ENCODE results near the gene CSNK2A1.

The CSNK2A1 gene

DNA sequence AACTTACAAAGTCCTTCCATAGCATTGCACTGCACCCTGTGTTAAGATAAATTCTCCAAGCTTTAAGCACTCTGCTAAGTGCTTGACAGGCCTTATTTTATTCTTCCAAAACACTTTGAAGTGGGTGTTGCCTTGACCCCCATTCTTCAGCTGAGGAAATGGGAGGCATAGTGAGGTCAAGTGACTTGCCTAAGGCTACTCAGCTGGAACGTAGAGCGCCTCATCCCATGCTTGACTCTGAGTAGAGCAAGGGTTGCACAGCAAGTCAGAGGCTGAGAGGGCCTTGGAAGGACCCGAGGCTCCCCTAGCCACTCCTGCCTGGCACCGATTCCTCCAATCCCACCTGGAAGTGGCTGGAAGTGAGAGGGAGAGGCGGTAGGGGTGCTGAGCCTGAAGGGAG is 19.6 kb upstream of the CSNK2A1 start:
- no peak for DNase-seq

DNA sequence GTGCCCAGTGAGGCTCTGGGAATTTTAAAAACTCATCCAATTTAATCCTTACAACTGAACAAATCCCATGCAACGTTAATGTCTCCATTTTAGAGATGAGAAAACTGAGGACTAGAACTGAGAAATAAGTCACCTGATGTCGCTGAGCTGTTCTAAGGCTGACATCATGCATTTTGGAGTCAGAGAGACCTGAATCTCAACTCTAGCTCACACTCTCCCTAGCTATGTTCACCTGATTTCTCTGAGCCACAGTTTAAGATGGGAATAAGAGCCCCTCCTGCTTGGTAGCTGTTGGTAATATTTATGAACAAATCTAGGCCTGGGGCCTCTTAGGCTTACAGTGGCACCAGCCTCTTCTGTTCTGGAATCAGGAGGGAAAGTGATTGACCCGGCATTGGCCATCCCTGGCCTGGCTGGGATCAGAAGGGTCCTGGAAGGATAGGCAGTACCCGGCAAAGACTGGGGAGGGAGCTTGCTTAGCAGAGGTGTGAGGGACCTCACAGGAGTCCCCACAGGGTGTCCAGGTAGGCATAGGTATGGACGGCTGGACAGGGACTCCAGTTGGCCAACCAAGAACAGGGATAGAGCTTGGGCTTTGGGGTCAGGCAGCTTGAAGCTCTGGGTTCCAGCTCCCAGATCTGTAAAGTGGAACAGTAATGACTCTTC is 18.8 kb upstream of the CSNK2A1 start:
- DNase-seq: no peak

DNA sequence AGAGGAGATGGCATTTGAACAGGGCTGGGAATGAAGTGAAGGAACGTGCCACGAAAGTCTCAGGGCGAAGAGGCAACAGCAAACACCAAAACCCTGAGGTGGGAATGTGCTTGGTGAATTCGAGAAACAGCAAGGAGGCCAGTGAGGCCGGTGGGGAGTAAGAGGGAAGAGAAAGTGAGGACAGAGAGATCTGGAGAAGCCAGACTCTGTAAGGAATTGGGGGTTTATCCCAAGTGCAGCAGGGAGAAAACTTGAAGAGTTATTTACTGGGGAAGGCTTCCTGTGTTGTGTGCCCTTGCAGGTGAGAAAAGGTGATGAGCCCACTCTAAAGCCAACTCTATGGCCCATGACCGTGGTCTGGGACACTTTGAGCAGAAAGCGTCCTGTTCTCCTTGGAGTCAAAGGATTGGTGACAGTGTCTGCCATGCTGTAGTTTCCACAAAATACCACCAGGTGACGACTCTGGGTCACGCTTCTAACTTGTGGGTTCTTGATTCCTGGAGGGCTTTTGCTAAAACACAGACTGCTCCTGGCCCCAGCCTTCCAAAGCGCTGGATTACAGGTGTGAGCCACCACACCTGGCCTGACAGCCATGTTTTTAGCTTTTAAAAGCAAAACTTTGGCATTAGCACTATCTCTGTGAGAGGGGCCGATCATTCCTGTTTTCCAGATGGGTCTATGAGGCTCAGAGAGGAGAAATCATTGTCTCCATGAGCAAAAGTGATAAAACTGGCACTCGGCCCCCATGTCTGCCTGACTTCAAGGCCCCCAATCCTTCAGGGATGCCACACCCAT is 18.0 kb upstream of the CSNK2A1 start:
- no peak for DNase-seq

DNA sequence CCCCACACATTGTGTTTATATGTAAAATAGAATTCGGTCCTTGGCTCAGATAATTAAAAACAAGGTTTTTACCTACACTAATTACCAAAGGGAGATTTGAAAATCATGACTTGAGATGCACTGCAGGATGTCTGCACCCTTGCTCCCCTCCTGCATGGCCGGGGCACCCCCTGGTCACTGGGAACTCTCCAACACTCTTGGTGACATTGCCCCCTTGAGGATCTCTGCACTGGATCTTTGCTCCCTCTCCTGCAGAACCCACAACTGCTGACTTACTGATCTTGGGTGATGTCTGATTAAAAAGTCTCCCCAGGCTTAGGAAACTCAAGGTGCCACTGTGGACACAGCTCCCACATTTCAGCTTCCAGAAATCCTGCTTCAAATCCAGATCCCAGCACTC is 17.1 kb upstream of the CSNK2A1 start:
- no peak for DNase-seq

DNA sequence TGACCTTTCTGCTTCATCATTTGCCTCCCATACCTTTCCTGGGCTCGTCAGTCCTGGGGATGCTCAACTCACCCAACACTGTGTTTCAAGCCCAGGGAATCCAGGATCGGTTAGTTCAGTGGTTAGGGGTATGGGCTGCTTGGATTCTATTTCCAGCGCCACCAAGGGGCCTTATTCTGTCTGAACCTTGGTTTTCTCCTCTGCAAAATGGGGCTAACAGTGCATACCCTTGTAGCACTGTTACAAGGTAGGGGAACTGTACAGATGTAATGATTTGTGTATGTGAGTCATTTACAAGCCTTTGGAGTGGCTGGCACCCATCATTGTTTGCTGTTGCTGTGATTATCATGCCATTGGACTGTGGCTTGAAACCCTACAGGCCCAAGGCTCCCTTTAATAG is 14.5 kb upstream of the CSNK2A1 start:
- DNase-seq: no peak

DNA sequence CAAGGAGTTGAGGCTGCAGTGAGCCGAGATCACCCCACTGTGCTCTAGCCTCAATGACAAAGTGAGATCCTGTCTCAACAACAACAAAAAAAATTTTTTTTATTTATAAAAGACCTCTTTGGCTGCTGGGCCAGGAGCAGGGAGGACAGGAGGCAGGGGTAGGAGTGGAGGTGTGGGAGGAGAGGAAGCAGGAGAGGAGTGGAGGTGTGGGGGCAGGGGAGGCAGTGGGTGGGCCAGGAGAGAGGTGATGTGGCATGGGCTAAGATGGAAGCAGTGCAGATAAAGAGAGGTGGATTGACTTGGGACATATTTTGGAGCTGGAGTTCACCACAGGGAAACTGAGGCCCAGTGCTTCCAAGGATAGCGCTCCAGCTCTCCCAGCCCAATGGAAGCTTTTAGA is 13.4 kb upstream of the CSNK2A1 start:
- no peak for DNase-seq

DNA sequence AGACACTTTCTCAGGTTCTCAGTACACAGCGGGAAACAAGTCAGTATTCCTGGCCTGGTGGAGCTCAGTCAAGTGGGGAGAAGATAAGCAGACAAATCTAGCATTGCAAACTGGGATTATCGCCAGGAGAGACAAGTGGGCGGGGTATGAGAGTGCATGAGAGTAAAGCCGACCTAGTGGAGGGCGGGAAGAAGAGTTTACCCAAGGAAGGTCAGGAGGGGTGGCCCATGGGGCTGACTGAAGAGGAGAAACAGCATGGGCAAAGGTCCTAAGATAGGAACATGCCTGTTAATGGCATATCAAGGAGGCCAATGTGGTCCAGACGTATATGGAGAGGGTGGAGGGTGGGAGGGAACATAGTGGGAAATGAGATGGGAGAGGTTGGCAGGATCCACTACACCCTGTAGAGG is 12.4 kb upstream of the CSNK2A1 start:
- DNase-seq: no peak

DNA sequence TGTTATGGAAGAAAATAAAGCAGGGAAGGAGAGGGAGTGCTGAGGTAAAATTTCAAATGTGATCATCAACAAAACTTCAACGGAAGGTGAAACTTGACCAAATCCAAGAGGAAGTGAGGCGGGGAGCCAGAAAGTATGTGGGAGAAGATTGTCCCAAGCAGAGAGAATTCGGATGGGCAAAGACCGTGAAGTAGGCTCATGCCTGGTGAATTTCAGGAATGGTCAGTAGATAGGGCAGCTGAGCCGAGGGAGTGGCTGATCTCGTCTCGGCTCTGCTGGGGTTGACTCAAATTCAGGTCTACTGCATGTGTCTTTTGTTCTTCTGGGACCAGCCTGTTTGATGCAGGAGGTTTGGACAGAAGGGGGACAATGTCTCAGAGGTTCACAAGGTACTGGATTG is 7.0 kb upstream of the CSNK2A1 start:
- DNase-seq: no peak

DNA sequence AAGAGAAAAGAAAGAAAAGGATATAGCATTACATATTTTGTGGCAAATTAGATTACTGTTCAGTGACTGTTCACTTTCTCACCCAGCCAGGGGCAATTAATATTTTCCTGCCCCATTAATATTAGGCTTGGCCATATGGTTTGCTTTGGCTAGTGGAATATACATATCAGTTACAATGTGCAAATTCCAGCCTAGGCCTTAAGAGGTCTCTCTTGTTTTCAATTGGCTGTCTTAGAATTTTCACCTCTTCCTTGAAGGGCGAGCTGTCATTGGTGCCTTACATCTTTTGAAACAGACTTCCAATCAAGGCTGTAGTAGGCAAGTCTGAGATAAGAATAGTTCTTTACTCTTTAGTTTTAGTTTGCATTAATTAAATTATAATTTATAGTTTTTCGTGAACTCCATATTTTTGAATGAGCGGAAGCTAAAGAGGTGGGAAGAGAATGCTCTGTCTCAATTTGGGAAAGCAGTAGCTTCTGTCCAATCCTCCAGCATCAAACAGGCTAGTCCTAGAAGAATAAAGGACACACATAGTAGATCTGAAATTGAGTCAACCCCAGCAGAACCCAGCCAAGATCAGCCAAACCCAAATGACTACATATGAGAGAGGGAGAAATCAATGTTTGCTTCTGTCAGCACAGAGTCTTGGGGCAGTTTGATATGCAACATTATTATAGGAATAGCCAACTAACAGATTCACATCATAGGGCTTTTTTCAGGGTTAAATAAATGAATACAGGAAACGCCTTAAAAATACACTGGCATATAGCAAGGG is 6.3 kb upstream of the CSNK2A1 start:
- no peak for DNase-seq

DNA sequence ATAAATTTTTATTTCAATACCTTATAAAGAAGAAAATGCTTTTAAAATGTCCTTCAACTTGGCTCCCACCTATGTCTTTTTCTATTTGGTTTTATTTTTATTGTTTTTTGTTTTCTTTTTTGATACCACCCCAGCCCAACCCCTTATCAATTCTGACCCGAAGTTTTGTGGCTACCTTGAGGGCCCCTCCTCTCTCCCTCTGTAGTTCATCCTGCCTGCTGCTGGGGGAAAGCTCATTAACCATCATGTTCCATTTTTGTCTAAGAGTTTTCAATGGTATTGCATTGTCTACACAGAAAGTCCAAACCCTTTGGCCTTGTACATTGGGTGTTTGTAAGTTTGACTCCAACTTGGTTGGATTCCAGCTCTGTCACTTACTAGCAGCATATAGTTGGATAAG is 5.3 kb upstream of the CSNK2A1 start:
- DNase-seq: no peak

DNA sequence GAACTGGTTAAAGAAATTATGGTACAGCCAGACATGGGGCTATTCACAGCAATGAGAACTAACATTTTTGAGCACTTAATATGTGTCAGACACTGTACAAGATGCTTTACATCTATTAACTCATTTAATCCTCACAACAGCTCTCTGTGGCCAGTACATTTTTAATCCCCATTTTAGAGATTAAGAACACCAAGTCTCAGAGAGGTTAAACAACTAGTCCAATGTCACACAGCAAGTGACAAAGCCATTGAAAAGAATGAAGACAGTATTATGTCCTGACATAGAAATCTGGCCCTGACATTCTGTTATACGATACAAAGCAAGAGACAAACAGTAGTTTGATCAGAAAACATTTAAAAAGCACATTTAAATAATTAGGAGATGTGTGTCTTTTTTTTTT is 3.8 kb upstream of the CSNK2A1 start:
- no peak for DNase-seq

DNA sequence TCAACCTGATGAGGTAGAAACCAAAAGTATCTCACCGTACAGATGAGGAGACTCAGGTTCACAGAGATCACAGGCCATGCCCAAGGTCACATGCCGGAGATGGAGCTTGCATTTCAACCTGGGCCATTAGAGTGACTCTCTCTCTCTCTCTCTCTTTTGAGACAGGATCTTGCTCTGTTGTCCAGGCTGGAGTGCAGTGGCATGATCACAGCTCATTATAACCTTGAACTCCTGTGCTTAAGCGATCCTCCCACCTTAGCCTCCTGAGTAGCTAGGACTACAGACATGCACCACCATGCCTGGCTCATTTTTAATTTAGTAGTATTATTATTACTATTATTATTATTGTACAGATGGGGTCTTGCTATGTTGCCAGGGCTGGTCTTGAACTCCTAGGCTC is 2.8 kb upstream of the CSNK2A1 start:
- DNase-seq: no peak

DNA sequence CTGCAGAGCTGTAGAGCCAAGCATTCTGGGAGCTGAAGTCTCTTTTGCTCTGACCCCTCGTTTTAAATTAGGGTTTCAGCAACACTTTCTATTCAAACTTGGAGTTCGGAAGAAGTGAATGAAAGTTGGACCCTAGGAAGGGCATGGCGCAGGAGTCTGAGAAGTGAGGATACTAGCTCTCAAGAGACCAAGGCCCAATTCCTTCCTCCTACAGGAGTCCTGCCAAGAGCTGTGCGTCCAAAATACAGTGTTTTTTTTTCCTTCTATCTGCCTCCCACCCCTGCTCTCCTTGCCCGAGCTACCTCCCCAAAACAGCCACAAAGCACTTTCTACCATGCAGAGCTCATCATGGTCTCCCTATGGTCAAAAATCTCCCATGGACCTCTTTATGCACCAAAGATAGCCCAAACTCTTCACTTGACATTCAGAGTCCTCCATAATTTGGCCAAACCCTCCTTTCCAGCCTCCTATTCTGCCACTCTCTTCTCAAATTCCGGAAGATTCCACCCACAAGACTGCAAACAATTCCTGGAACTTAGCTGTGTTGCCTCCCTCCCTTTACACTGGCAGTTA is 649 bp upstream of the CSNK2A1 start:
- DNase-seq: no peak

DNA sequence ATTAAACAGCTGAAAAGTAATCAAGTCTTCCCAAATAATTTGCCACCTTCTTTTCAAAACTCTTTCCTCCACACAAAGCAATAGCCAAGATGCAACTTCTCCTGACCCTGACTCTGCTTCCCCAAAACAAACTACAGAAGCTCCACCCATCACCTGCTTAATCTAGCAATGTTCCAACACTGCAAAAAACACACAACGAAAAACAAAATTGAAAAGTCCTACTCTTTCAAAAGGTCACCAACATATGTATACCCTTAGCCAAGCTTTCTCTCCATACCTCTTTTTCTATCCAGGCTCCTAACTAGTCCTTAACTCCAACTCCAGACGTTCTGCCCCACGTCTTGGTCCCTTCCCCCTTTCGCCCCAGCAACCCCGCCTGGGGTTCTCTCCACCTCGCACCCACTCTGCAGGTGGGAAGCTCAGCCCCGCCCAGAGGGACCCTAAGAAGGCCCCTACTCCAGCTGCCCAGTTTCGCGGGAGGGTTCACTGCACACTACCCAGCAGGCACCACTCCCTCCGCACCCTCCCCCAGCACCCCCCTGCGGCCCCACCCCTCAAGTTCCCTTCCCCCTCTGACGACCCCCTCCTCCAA is 717 bp downstream of the CSNK2A1 start:
- DNase-seq: no peak

DNA sequence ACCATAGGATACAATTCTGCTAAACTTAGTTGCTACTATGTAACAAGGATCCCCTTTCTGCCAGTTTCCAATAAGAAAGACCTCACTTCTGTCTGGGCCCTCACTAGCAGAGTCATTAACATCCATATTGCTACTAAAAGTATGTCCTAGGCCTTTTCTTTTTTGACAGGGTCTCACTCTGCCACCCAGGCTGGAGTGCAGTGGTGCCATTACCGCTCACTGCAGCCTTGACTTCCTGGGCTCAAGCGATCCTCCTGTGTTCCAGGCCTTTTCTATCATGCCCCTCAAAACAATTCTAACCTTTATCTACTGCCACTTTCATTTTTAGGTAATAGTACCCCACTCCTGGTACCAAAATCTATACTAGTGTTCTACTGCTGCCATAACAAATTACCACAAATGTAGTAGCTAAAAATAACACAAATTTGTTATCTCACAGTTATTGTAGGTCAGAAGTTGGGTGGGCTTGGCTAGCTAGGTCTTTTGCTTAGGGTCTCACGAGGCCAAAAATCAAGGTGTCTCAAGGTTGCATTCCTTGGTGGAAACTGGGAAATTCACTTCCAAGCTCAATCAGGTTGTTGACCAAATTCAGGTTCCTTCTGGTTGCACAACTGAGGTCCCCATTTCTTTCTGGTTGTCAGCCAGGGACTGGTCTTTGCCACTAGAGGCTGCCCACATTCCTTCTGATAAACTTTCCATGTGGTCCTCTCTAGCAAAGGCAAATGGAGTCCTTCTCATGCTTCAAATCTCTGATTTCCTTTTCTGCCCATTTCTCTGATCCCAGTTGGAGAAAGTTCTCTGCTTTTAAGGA is 3.0 kb downstream of the CSNK2A1 start:
- DNase-seq: no peak

DNA sequence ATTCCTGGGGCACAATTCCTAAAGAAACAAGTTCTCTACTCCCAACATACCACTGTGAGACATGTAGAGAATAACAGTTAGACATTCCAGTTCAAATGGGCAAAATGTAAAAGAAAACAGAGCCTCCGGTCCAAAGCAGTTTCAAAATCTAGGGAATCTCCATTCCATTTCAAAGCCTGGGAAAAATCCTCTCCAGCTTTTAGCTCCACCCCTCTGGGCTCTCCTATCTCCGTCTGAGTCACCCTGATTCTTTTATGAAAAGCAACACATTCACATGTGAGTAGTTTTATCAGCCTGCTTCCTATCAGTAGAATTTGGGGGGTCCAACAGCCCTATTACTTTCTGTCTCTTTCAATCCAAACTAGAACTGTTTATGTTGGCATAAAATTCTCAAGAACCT is 3.7 kb downstream of the CSNK2A1 start:
- no peak for DNase-seq

DNA sequence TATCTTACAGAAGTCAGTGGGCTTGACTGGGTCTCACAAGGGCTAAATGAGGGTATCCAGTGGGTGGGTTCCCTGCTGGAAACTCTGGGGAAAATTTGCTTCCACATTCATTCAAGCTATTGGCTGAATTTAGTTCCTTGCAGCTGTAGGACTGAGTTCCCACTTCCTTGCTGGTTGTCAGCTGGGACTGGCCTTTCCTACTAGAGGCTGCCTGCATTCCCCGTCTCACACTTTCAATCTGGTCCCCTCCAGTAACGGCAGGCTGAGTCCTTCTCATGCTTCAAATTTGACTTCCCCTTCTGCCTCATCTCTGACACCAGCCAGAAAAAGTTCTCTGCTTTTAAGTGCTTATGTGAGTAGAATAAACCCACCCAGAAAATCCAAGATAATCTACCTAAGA is 4.4 kb downstream of the CSNK2A1 start:
- DNase-seq: no peak

DNA sequence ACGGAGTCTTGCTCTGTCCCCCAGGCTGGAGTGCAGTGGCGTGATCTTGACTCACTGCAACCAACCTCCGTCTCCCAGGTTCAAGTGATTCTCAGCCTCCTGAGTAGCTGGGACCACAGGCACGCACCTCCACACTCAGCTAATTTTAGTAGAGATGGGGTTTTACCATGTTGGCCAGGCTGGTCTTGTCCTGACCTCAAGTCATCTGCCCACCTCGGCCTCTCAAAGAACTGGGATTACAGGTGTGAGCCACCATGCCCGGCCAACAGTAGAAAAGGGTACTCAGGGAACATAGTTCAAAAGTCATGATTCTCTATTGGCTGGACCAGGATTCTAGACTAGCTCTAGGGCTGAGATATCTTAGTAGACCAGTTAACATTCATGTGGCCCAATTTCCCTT is 5.6 kb downstream of the CSNK2A1 start:
- DNase-seq: no peak

DNA sequence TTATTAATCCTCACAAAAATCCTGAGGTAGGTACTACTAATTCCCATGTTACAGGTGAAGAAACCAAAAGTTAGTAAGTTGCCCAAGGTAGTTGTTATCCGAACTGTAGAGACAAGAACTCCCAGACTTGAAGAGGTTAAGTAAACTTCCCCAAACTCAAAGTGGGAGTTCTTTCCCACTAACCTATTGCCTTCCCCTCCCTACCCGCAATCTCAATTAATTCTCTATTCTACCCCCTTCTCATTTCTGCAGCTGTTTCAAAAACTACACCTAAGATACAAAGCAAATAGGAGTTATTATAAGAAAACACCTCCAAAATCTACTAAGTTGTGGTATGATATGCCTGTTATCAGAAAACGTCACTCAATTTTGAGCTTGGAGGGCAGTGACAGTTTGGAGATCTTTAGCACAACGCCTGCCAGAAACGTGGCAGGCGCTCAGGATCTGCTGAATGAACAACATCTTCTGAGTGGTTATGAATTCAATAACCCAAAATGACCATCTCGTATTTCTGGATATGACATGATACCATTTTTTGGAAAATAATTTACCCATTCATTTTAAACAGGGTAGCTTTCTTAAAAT is 7.1 kb downstream of the CSNK2A1 start:
- DNase-seq: no peak

DNA sequence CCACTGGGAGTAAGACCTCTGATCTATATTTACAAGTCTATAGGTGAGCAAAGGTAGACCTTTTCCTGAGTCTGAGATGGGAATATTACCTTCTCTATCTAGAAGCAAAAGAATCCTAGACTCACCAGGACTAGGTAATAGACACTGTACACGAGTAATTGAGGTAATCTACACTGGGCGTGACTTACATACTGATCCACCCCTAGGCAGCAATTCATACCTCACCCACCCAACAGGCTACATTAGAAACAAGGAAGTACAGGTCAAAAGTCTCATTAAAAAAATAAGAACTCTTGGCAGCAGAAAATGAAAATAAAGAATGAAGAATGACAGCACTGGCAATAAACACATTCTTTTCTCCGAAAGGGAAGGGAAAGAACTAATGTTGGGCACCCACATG is 7.6 kb downstream of the CSNK2A1 start:
- no peak for DNase-seq

DNA sequence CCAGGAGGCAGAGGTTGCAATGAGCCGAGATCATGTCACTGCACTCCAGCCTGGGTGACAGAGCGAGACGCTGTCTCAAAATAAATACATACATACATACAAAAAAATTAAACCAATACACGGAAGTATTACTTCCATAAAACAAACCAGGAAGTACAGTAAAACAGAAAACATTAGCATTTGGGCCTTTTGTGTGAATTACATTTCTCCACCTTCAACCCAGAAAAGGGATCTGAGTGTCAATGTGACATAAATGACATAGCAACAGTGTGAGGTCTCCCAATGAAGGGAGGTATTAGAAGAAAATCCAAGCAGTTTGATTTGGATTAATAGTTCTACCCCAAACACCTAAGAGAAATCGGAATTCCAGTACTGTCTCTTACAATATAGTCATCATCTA is 10.1 kb downstream of the CSNK2A1 start:
- DNase-seq: no peak

DNA sequence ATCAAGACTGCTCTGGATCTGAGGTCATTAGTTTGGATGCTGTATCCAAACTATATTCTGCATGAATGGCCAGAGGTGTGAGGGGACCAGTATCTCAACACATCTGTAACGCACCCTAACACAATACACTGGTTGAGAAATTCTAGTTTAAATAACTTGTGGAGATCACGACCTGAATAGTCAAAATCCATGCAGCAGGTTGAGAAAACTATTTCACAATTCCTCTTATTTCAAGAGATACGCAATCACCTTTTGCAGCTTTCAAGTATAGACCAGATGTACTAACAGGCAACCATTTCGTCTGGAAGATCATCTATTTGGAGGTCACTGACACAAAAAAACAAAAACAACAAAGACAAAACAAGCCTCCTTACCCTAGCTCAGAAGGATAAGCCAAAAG is 11.1 kb downstream of the CSNK2A1 start:
- no peak for DNase-seq
